HG03108 (cell line): Measurements from ENCODE around the gene SREBF1.

Experiments used
- ATAC-seq: cut with Tn5 transposase; IDR thresholded peaks from one replicate; pipeline ENCODE4 v1.9.1; 2021; ENCODE audit warnings: moderate library complexity; ENCODE audit not compliant: unreplicated experiment

SREBF1 gene

GRCh38 chr17:17797119-17797809 lies 39.5 kb downstream of the SREBF1 start:
- no peak for ATAC-seq

GRCh38 chr17:17796787-17797061 lies 40.1 kb downstream of the SREBF1 start:
- no peak for ATAC-seq

DNA sequence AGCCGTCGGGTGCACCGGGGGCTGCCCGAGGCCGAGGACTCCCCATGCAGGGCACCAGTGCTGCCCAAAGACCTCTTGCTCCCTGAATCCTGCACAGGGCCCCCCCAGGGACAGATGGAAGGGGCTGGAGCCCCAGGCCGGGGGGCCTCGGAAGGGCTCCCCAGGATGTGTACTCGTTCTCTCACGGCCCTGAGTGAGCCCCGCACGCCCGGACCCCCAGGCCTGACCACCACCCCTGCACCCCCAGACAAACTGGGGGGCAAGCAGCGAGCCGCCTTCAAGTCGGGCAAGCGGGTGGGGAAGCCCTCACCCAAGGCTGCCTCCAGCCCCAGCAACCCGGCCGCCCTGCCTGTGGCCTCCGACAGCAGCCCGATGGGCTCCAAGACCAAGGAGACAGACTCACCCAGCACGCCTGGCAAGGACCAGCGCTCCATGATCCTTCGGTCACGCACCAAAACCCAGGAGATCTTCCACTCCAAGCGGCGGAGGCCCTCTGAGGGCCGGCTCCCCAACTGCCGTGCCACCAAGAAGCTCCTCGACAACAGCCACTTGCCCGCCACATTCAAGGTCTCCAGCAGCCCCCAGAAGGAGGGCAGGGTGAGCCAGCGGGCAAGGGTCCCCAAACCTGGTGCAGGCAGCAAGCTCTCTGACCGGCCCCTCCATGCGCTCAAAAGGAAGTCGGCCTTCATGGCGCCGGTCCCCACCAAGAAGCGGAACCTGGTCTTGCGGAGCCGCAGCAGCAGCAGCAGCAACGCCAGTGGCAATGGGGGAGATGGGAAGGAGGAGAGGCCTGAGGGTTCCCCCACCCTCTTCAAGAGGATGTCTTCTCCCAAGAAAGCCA lies 40.6 kb downstream of the SREBF1 start:
- no peak for ATAC-seq

GRCh38 chr17:17795296-17795695 lies 41.5 kb downstream of the SREBF1 start:
- ATAC-seq = no peak

- no peak for ATAC-seq
Measured at GRCh38 chr17:17794382-17794781, 42.4 kb downstream of the SREBF1 start.

DNA sequence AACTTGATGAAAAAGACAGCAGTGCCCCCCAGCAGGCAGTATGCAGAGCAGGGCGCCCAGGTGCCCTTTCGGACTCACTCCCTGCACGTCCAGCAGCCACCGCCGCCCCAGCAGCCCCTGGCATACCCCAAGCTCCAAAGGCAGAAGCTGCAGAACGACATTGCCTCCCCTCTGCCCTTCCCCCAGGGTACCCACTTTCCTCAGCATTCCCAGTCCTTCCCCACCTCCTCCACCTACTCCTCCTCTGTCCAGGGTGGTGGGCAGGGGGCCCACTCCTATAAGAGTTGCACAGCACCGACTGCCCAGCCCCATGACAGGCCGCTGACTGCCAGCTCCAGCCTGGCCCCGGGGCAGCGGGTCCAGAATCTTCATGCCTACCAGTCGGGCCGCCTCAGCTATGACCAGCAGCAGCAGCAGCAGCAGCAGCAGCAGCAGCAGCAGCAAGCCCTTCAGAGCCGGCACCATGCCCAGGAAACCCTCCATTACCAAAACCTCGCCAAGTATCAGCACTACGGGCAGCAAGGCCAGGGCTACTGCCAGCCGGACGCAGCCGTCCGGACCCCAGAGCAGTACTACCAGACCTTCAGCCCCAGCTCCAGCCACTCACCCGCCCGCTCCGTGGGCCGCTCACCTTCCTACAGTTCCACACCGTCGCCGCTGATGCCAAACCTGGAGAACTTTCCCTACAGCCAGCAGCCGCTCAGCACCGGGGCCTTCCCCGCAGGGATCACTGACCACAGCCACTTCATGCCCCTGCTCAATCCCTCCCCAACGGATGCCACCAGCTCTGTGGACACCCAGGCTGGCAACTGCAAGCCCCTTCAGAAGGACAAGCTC lies 43.2 kb downstream of the SREBF1 start:
- no peak for ATAC-seq

DNA sequence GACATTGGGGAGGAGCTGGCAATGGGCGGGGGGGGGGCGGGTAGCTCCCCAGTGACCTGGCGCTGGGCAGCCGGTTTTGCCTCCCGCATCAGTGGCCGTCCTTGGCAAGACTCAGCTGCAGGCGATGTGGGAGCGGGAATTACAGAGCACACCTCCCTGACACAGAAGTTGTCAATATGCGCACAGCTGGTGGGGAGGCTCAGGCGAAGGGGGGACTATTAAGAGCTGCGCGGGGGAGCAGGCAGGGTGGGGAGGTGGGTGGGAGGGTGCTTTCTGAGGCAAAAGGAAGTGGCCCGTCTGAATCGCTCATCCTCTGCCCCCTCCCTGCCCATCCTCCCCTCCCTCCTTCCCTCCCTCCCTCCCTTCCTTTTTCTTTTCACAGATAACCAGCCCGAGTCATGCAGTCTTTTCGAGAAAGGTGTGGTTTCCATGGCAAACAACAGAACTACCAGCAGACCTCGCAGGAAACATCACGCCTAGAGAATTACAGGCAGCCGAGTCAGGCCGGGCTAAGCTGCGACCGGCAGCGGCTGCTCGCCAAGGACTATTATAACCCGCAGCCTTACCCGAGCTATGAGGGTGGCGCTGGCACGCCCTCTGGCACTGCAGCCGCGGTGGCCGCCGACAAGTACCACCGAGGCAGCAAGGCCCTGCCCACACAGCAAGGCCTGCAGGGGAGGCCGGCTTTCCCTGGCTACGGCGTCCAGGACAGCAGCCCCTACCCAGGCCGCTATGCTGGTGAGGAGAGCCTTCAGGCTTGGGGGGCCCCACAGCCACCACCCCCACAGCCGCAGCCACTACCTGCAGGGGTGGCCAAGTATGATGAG lies 44.0 kb downstream of the SREBF1 start:
- no peak for ATAC-seq

- no peak for ATAC-seq
Measured at GRCh38 chr17:17792037-17792550, 44.7 kb downstream of the SREBF1 start.

DNA sequence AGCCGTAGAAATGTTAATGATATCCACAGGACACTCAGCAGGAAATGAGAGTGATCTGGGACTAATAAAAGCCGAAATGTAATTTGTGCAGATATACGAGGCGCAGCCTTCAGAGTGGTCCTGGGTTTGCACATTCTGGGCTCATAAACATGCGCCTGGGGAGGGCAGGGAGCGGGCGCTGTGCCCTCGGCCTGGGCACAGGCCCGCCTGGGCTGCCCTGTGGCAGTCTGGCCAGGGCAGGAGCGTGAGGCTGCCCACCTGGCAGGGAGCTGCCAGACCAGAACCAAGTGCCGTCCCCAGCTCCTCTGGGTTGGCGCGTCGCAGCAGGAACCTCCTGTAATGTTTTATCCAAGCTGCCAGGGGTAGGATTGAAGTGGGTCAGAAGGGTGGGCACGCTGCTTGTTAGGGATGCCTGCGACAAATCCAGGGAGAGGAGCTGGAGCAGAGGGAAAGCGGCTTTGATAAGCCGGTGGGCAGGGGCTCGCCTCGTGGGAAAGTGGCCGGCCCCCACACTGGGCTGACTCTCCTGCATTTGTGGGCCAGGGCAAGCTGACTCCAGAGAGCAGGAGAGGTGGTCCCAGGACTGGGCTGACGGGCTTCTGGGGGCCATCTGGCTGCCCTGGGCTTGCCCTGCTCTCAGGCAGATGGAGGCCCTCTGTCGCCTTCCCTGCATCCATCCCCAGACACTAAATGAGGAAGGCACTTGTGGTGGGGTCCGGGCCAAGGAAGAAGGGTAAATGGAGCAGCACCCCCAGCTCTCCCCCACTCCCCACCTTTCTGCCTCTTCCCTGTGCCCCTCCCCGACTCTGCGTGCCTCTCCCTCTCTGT lies 45.9 kb downstream of the SREBF1 start:
- ATAC-seq = no peak

- no peak for ATAC-seq
Measured at GRCh38 chr17:17789828-17790636, 46.8 kb downstream of the SREBF1 start.

GRCh38 chr17:17789410-17789809 lies 47.4 kb downstream of the SREBF1 start:
- no peak for ATAC-seq

- no peak for ATAC-seq
Measured at GRCh38 chr17:17788967-17789366, 47.8 kb downstream of the SREBF1 start.

GRCh38 chr17:17787568-17787967 lies 49.2 kb downstream of the SREBF1 start:
- no peak for ATAC-seq

DNA sequence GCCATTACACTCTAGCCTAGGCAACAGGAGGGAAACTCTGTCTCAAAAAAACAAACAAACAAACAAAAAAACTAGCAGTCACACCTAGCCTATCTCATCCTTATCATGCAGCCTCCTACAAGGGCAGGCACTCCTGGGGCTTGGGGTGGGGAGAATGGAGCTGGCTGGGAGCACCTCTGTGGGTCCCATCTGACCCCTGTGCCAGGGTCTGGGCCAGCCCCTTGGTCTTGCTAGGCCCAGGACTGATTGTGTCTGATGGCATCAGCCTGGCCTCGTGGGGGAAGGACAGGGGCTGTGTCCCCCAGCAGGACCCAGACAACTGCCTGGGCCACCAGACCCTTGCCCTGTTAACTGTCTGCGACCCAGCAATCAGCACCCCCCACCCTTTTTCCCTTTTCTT lies 49.8 kb downstream of the SREBF1 start:
- no peak for ATAC-seq

GRCh38 chr17:17785407-17785806 lies 51.4 kb downstream of the SREBF1 start:
- ATAC-seq = no peak

GRCh38 chr17:17784657-17785267 lies 52.0 kb downstream of the SREBF1 start:
- no peak for ATAC-seq

GRCh38 chr17:17783825-17784656 lies 52.7 kb downstream of the SREBF1 start:
- ATAC-seq = no peak
